AG04449 (cell line): ENCODE measurements around the gene DOCK4.

Source experiments
- CTCF ChIA-PET: fragments of 350-600 bp; formaldehyde crosslinking; extraction: SDS; loops from one replicate; lab custom pipeline; 2021; ENCODE audit warnings: antibody characterized with exemption; lab: Yijun Ruan, JAX
- POLR2A ChIA-PET: fragments of 400-600, 350-600 bp; formaldehyde crosslinking; extraction: SDS; loops from one replicate; lab custom pipeline; 2020; ENCODE audit warnings: antibody characterized with exemption, inconsistent platforms; lab: Yijun Ruan, JAX
- DNase-seq: peaks from one replicate; pipeline ENCODE4 v3.0.0-alpha.2; 2010; ENCODE audit warnings: low read depth, low spot score
- H3K4me3 ChIP-seq: 2 replicates; pipeline ENCODE4 v1.5.1; 2011; ENCODE audit warnings: low read depth, mild to moderate bottlenecking, control low read depth, low read length
- CTCF ChIP-seq: IDR thresholded peaks from one replicate; pipeline ENCODE4 v1.5.1; 2011; ENCODE audit warnings: mild to moderate bottlenecking, moderate library complexity, low read length, control low read depth, inconsistent platforms; ENCODE audit not compliant: insufficient read depth; ENCODE audit errors: missing control alignments

Gene DOCK4

GRCh38 chr7:111895049-111895448 lies 311.1 kb downstream of the DOCK4 start:
- POLR2A ChIA-PET: no interaction called here
- no peak for TF ChIP-seq CTCF
- H3K4me3 ChIP-seq: no peak overlapping the region
- DNase-seq: no peak
- CTCF ChIA-PET: no interaction called here

GRCh38 chr7:111894518-111894917 lies 311.7 kb downstream of the DOCK4 start:
- POLR2A ChIA-PET: no interaction called here
- no peak for DNase-seq
- CTCF ChIA-PET: no interaction called here
- no peak for TF ChIP-seq CTCF
- no peak overlapping the region for H3K4me3 ChIP-seq

- no peak overlapping the region for H3K4me3 ChIP-seq
- CTCF ChIA-PET: interaction anchor here (0.7 to 1.9 kb wide), 2 partner anchors 13 to 130 kb away, joined by 4 to 7 read pairs; no protein-coding TSS in a partner anchor
- no peak for TF ChIP-seq CTCF
- POLR2A ChIA-PET: no interaction called here
- no peak for DNase-seq
Observed at GRCh38 chr7:111893190-111893589, 313.0 kb downstream of the DOCK4 start.

GRCh38 chr7:111892588-111892987 lies 313.6 kb downstream of the DOCK4 start:
- ChIA-PET CTCF (interaction anchor here (1.9 kb wide), 1 partner anchor 12 kb away, joined by 7 read pairs; no protein-coding TSS in a partner anchor), POLR2A (no interaction called here)

GRCh38 chr7:111887734-111888133 lies 318.5 kb downstream of the DOCK4 start:
- DNase-seq: no peak
- ChIA-PET CTCF (no interaction called here), POLR2A (no interaction called here)

More at GRCh38 chr7:111892588-111892987, 313.6 kb downstream of the DOCK4 start:
- TF ChIP-seq CTCF: no peak
- no peak for DNase-seq
- H3K4me3 ChIP-seq: no peak overlapping the region

GRCh38 chr7:111886233-111886632 lies 320.0 kb downstream of the DOCK4 start:
- no peak overlapping the region for H3K4me3 ChIP-seq
- TF ChIP-seq CTCF: no peak
- ChIA-PET CTCF (no interaction called here), POLR2A (no interaction called here)
- no peak for DNase-seq

More at GRCh38 chr7:111887734-111888133, 318.5 kb downstream of the DOCK4 start:
- H3K4me3 ChIP-seq: no peak overlapping the region
- TF ChIP-seq CTCF: no peak
